Activated T-cell treated with anti-CD3 and anti-CD28 coated beads, Interleukin-2, amount 50 U/mL, for 72 hours (primary cell): Measurements from ENCODE around the gene PHLDB1. TPM values are rescaled to one million over a fixed set of nuclear protein-coding genes. Genes with fewer than 3 reads are reported as not detected.
"Not testable (repeated sequence)": the region's sequence is repeated elsewhere in the genome, so short reads cannot be mapped to it uniquely, and the experiment has no call there.

Source experiments
- ATAC-seq, 2 donors: fragments of 150-1000 bp; cut with Tn5 transposase; replicated peaks in 1 of 2; 2 replicates each; pipeline ENCODE4 v1.10.0; 2021; ENCODE audit warnings: moderate library complexity in 2 of 2, mild to moderate bottlenecking in 1 of 2
- DNase-seq, 2 donors: peaks; one replicate each; pipeline ENCODE4 v3.0.0; 2021 to 2022; ENCODE audit warnings: mixed read lengths in 1 of 2
- H3K27ac Mint-ChIP-seq: one replicate; pipeline ENCODE4 v1.8.0; 2022; ENCODE audit warnings: mild to moderate bottlenecking, moderate library complexity, mixed read lengths
- H3K27me3 Mint-ChIP-seq: one replicate; pipeline ENCODE4 v1.8.0; 2022; ENCODE audit warnings: low read depth, mixed read lengths
- H3K36me3 Mint-ChIP-seq, 2 donors: one replicate each; pipeline ENCODE4 v1.8.0; 2022; ENCODE audit warnings: mixed read lengths in 2 of 2, mild to moderate bottlenecking in 1 of 2; ENCODE audit not compliant: insufficient read depth in 2 of 2
- H3K4me1 Mint-ChIP-seq: one replicate; pipeline ENCODE4 v1.8.0; 2022; ENCODE audit warnings: low read depth, mixed read lengths
- H3K4me3 Mint-ChIP-seq, 2 donors: one replicate each; pipeline ENCODE4 v1.8.0; 2022; ENCODE audit warnings: mild to moderate bottlenecking in 2 of 2, mixed read lengths in 2 of 2, moderate library complexity in 2 of 2
- H3K9me3 Mint-ChIP-seq, 2 donors: one replicate each; pipeline ENCODE4 v1.8.0; 2022; ENCODE audit warnings: mixed read lengths in 2 of 2
- total RNA-seq, 2 donors: library from RNA; stranded (reverse); gene quantifications; one replicate each; pipeline ENCODE4 v1.2.3, GENCODE V29; 2022

Gene PHLDB1
- total RNA-seq, result 1 to 10 TPM; 3.6 to 3.8 TPM

- Mint-ChIP-seq H3K27ac (no peak within 1 kb of the TSS), H3K27me3 (peaks cover 26% of the 10 kb centered on the region), H3K4me3 (peak within 1 kb of the TSS; percentile 74 to 85), H3K36me3 (peaks cover 4 to 5% of the 10 kb centered on the region in 2 donors), H3K9me3 (no peaks in the 10 kb centered on the region), H3K4me1 (peaks cover 24% of the 10 kb centered on the region)
- DNase-seq, result peak; percentile 43 to 55
- peak; percentile 10 to 17 for ATAC-seq
These were observed at the start of gene PHLDB1 for GRCh38 chr11:118607401-118608359. PHLDB1 (plus strand) TSS chr11:118607615; CDS start chr11:118613837, 6,222 bp downstream.

- DNase-seq, result no peak
- Mint-ChIP-seq H3K27ac (no peak overlapping the region), H3K27me3 (no peaks in the 10 kb centered on the region), H3K36me3 (peaks cover 0 to 1% of the 10 kb centered on the region in 2 donors), H3K4me3 (no peak overlapping the region), H3K9me3 (no peaks in the 10 kb centered on the region), H3K4me1 (peaks cover 32% of the 10 kb centered on the region)
- no peak for ATAC-seq
These were observed 46.6 kb upstream of the PHLDB1 start for GRCh38 chr11:118560806-118561205.

GRCh38 chr11:118565051-118565450 is 42.4 kb upstream of the PHLDB1 start:
- ATAC-seq (no peak), DNase-seq (no peak)
- Mint-ChIP-seq H3K36me3 (peaks cover 0 to 1% of the 10 kb centered on the region in 2 donors), H3K27me3 (no peaks in the 10 kb centered on the region), H3K27ac (peak overlapping the region; percentile 27), H3K9me3 (no peaks in the 10 kb centered on the region), H3K4me3 (peak overlapping the region; percentile 71 to 77), H3K4me1 (peaks cover 42% of the 10 kb centered on the region)

- ATAC-seq (no peak), DNase-seq (no peak)
- no peak overlapping the region for H3K4me3 Mint-ChIP-seq
- no peaks in the 10 kb centered on the region for H3K27me3 Mint-ChIP-seq
- H3K27ac Mint-ChIP-seq, result no peak overlapping the region
- H3K9me3 Mint-ChIP-seq, result no peaks in the 10 kb centered on the region
- peaks cover 44% of the 10 kb centered on the region for H3K4me1 Mint-ChIP-seq
- H3K36me3 Mint-ChIP-seq, result peaks cover 5 to 7% of the 10 kb centered on the region in 2 donors
These were observed 37.7 kb upstream of the PHLDB1 start for GRCh38 chr11:118569670-118570069.

GRCh38 chr11:118570787-118571186 is 36.6 kb upstream of the PHLDB1 start:
- DNase-seq (no peak), ATAC-seq (no peak)
- no peak overlapping the region for H3K4me3 Mint-ChIP-seq
- peaks cover 5 to 7% of the 10 kb centered on the region in 2 donors for H3K36me3 Mint-ChIP-seq
- peaks cover 44% of the 10 kb centered on the region for H3K4me1 Mint-ChIP-seq
- no peaks in the 10 kb centered on the region for H3K27me3 Mint-ChIP-seq
- H3K27ac Mint-ChIP-seq, result peak overlapping the region; percentile 95
- H3K9me3 Mint-ChIP-seq, result no peaks in the 10 kb centered on the region

- peak; percentile 13 to 21 for DNase-seq
- not testable (repeated sequence) for H3K36me3 Mint-ChIP-seq, H3K27me3 Mint-ChIP-seq, ATAC-seq, H3K9me3 Mint-ChIP-seq
- H3K4me3 Mint-ChIP-seq, result peak overlapping the region; percentile 93 to 95
- peaks cover 41% of the 10 kb centered on the region for H3K4me1 Mint-ChIP-seq
- peak overlapping the region; percentile 95 for H3K27ac Mint-ChIP-seq
These were observed 35.7 kb upstream of the PHLDB1 start for GRCh38 chr11:118571701-118572060.

GRCh38 chr11:118572061-118572980 is 35.1 kb upstream of the PHLDB1 start, which contains the start of gene ARCN1:
ARCN1 (plus strand) TSS chr11:118572409; CDS start chr11:118572548, 139 bp downstream.
- Mint-ChIP-seq H3K9me3 (no peaks in the 10 kb centered on the region), H3K27ac (peak within 1 kb of the TSS; percentile 95), H3K27me3 (no peaks in the 10 kb centered on the region), H3K36me3 (peaks cover 5 to 9% of the 10 kb centered on the region in 2 donors), H3K4me1 (peaks cover 46% of the 10 kb centered on the region), H3K4me3 (peak within 1 kb of the TSS; percentile 93 to 95)
- peak; percentile 79 to 86 for DNase-seq
- peak; percentile 85 to 87 for ATAC-seq

GRCh38 chr11:118572981-118573550 is 34.3 kb upstream of the PHLDB1 start:
- DNase-seq, result peak; percentile 38 to 41
- Mint-ChIP-seq H3K9me3 (no peaks in the 10 kb centered on the region), H3K36me3 (peaks cover 5 to 13% of the 10 kb centered on the region in 2 donors), H3K4me1 (peaks cover 50% of the 10 kb centered on the region), H3K27ac (peak overlapping the region; percentile 95), H3K27me3 (no peaks in the 10 kb centered on the region), H3K4me3 (peak overlapping the region; percentile 93 to 95)
- ATAC-seq, result peak; percentile 74 to 80

GRCh38 chr11:118574636-118575035 is 32.8 kb upstream of the PHLDB1 start:
- Mint-ChIP-seq H3K36me3 (peaks cover 5 to 13% of the 10 kb centered on the region in 2 donors), H3K9me3 (no peaks in the 10 kb centered on the region), H3K4me3 (peak overlapping the region; percentile 70 to 75), H3K27ac (peak overlapping the region; percentile 82), H3K4me1 (peaks cover 50% of the 10 kb centered on the region), H3K27me3 (no peaks in the 10 kb centered on the region)
- ATAC-seq (no peak), DNase-seq (no peak)

GRCh38 chr11:118577995-118578394 is 29.4 kb upstream of the PHLDB1 start:
- Mint-ChIP-seq H3K36me3 (peaks cover 3 to 14% of the 10 kb centered on the region in 2 donors), H3K4me1 (peaks cover 38% of the 10 kb centered on the region)
- DNase-seq, ATAC-seq, H3K27me3 Mint-ChIP-seq, H3K27ac Mint-ChIP-seq, H3K4me3 Mint-ChIP-seq, H3K9me3 Mint-ChIP-seq: not testable (repeated sequence)

- Mint-ChIP-seq H3K36me3 (peaks cover 4 to 29% of the 10 kb centered on the region in 2 donors), H3K4me1 (peaks cover 14% of the 10 kb centered on the region), H3K27ac (no peak overlapping the region), H3K9me3 (no peaks in the 10 kb centered on the region), H3K27me3 (no peaks in the 10 kb centered on the region), H3K4me3 (no peak overlapping the region)
- DNase-seq (no peak), ATAC-seq (no peak)
These were observed 26.4 kb upstream of the PHLDB1 start for GRCh38 chr11:118581057-118581456.

- Mint-ChIP-seq H3K9me3 (no peaks in the 10 kb centered on the region), H3K36me3 (peaks cover 6 to 49% of the 10 kb centered on the region in 2 donors), H3K27ac (no peak overlapping the region), H3K4me1 (no peaks in the 10 kb centered on the region), H3K27me3 (no peaks in the 10 kb centered on the region), H3K4me3 (no peak overlapping the region)
- DNase-seq (no peak), ATAC-seq (no peak)
These were observed 19.5 kb upstream of the PHLDB1 start for GRCh38 chr11:118587952-118588351.
